Measurements from ENCODE around the gene CHST3. TPM values are rescaled to one million over a fixed set of nuclear protein-coding genes. Genes with fewer than 3 reads are reported as not detected.
"Not testable (repeated sequence)": the region's sequence is repeated elsewhere in the genome, so short reads cannot be mapped to it uniquely, and the experiment has no call there.

CHST3 gene
- total RNA-seq, 2 donors from 2014 or later, result 12.9 to 40.8 TPM

DNA sequence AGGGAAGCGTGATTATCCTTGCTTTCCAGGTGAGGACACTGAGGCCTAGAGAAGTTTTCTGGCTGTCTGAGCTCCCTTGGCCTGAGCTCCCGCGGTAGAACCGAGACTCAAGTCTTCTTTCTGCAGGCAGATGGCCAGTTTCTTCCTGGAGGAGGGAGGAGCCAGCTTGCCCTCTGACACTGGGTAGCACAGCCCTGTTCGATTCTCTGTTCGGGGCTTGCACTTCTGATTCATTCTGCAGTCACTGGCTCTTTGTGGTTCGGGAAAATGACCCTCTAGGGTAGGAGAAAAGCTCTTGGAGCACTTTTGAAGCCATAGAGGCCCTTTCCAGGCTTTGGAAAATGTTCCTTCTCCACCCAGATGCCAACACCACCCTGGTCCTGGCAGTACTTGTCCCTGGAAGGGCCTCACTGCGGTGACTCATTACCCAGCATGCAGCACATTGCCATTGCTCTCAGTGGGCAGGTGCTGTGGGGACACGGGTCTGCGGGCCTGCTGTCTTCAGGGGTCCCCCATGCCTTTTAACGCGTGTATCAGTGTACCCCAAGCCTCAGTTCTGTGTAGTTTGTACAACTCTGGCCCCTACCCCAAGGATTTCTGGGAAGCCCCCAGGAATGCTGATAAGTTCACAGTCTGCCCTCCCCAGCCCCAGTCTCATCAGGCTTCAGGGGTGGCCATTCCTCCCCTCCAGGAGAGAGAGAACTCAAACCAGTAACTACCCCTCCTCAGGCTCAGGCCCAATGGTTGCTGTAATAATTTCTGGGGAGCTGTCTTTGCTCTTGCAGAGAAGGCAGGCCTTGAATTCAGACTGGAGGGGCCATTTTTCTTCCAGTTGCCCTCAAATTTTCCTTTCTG lies 11.9 kb downstream of the CHST3 start:
- Histone ChIP-seq H3K4me3 (ENCODE audit: low read length) (no peak overlapping the region), H3K27me3 (ENCODE audit: control insufficient read depth, insufficient read depth, low read length, poor library complexity, severe bottlenecking) (no peaks in the 10 kb centered on the region), H3K4me1 (ENCODE audit: control insufficient read depth, insufficient read depth, low read length) (peaks cover 2% of the 10 kb centered on the region), H3K27ac (ENCODE audit: low read depth, low read length) (peak overlapping the region; percentile 26), H3K9ac (ENCODE audit: extremely low read depth, low read length, poor library complexity, severe bottlenecking) (no peak overlapping the region), H3K36me3 (ENCODE audit: control insufficient read depth, insufficient read depth, low read length) (no peaks in the 10 kb centered on the region), H3K9me3 (ENCODE audit: control insufficient read depth, low read length) (no peaks in the 10 kb centered on the region)
- DNase-seq, result no peak
- H3K4me3 Mint-ChIP-seq, result no peak overlapping the region
- peaks cover 15% of the 10 kb centered on the region for H3K4me1 Mint-ChIP-seq
- no peaks in the 10 kb centered on the region for H3K27me3 Mint-ChIP-seq (ENCODE audit: insufficient read depth)
- 89 to 92% methylated on average over 11 to 12 of the region's 12 CpGs for WGBS, 2 experiments (ENCODE audit: insufficient coverage in 1 of 2, insufficient read length in 1 of 2)
- H3K27ac Mint-ChIP-seq, result no peak overlapping the region
- peaks cover 2% of the 10 kb centered on the region for H3K36me3 Mint-ChIP-seq (ENCODE audit: low read depth)
- no peaks in the 10 kb centered on the region for H3K9me3 Mint-ChIP-seq
- TF ChIP-seq, protein P1, sequence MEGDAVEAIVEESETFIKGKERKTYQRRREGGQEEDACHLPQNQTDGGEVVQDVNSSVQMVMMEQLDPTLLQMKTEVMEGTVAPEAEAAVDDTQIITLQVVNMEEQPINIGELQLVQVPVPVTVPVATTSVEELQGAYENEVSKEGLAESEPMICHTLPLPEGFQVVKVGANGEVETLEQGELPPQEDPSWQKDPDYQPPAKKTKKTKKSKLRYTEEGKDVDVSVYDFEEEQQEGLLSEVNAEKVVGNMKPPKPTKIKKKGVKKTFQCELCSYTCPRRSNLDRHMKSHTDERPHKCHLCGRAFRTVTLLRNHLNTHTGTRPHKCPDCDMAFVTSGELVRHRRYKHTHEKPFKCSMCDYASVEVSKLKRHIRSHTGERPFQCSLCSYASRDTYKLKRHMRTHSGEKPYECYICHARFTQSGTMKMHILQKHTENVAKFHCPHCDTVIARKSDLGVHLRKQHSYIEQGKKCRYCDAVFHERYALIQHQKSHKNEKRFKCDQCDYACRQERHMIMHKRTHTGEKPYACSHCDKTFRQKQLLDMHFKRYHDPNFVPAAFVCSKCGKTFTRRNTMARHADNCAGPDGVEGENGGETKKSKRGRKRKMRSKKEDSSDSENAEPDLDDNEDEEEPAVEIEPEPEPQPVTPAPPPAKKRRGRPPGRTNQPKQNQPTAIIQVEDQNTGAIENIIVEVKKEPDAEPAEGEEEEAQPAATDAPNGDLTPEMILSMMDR (conservative IDR thresholded peaks at IDR 0.05), result no peak

DNA sequence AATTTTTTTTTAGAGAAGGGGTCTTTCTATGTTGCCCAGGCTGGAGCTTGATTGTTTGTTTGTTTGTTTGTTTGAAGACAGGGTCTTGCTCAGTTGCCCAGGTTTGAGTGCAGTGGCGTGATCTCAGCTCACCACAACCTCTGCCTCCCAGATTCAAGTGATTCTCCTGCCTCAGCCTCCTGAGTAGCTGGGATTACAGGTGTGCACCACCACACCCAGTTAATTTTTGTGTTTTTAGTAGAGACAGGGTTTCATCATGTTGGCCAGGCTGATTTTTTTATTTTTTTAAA lies 13.4 kb downstream of the CHST3 start:
- not testable (repeated sequence) for H3K27ac Mint-ChIP-seq; H3K4me3 ChIP-seq (ENCODE audit: low read length); H3K27me3 ChIP-seq (ENCODE audit: control insufficient read depth, insufficient read depth, low read length, poor library complexity, severe bottlenecking); H3K9me3 Mint-ChIP-seq; H3K4me3 Mint-ChIP-seq; H3K36me3 ChIP-seq (ENCODE audit: control insufficient read depth, insufficient read depth, low read length); H3K27ac ChIP-seq (ENCODE audit: low read depth, low read length); DNase-seq; H3K9me3 ChIP-seq (ENCODE audit: control insufficient read depth, low read length); H3K9ac ChIP-seq (ENCODE audit: extremely low read depth, low read length, poor library complexity, severe bottlenecking); H3K4me1 ChIP-seq (ENCODE audit: control insufficient read depth, insufficient read depth, low read length); H3K36me3 Mint-ChIP-seq (ENCODE audit: low read depth); H3K27me3 Mint-ChIP-seq (ENCODE audit: insufficient read depth)
- peaks cover 15% of the 10 kb centered on the region for H3K4me1 Mint-ChIP-seq
- WGBS, 2 experiments (ENCODE audit: insufficient coverage in 1 of 2, insufficient read length in 1 of 2), result 93 to 100% methylated on average over 1 of the region's 1 CpG

DNA sequence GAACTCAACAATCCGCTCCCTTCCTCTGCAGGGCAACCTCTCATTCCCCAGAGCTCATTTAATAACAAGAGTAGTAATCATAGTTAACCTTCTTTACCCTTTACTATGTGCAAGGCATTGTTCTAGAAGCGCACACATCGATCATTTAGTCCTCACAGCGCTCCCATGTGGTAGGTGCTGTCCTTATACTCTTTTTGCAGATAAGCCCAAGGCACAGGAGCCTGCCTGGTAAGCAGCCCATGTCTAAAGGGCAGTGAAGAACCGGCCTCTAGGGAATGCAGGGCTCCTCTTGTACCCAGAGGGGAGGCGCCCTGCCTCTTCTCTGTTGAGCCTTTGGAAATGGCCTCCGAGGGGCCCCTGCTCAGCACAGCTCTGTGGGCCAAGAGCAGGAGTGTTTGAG lies 14.3 kb downstream of the CHST3 start:
- Histone ChIP-seq H3K27me3 (ENCODE audit: control insufficient read depth, insufficient read depth, low read length, poor library complexity, severe bottlenecking) (no peaks in the 10 kb centered on the region), H3K27ac (ENCODE audit: low read depth, low read length) (no peak overlapping the region), H3K9me3 (ENCODE audit: control insufficient read depth, low read length) (no peaks in the 10 kb centered on the region), H3K9ac (ENCODE audit: extremely low read depth, low read length, poor library complexity, severe bottlenecking) (no peak overlapping the region), H3K4me3 (ENCODE audit: low read length) (no peak overlapping the region), H3K4me1 (ENCODE audit: control insufficient read depth, insufficient read depth, low read length) (peaks cover 2% of the 10 kb centered on the region), H3K36me3 (ENCODE audit: control insufficient read depth, insufficient read depth, low read length) (no peaks in the 10 kb centered on the region)
- H3K4me3 Mint-ChIP-seq, result no peak overlapping the region
- H3K36me3 Mint-ChIP-seq (ENCODE audit: low read depth), result peaks cover 2% of the 10 kb centered on the region
- H3K9me3 Mint-ChIP-seq, result no peaks in the 10 kb centered on the region
- no peaks in the 10 kb centered on the region for H3K27me3 Mint-ChIP-seq (ENCODE audit: insufficient read depth)
- TF ChIP-seq, protein P1 (conservative IDR thresholded peaks at IDR 0.05), result peak; percentile 73
- DNase-seq, result peak; percentile 79
- WGBS, 2 experiments (ENCODE audit: insufficient coverage in 1 of 2, insufficient read length in 1 of 2), result 87 to 89% methylated on average over 5 to 7 of the region's 7 CpGs
- peaks cover 15% of the 10 kb centered on the region for H3K4me1 Mint-ChIP-seq
- H3K27ac Mint-ChIP-seq, result no peak overlapping the region
